HG03354 (cell line): ENCODE results near the gene BAHCC1.

Experiments used
- ATAC-seq: cut with Tn5 transposase; IDR thresholded peaks from one replicate; pipeline ENCODE4 v1.9.1; 2021; ENCODE audit warnings: mild to moderate bottlenecking; ENCODE audit not compliant: unreplicated experiment, poor library complexity, severe bottlenecking

Gene BAHCC1

DNA sequence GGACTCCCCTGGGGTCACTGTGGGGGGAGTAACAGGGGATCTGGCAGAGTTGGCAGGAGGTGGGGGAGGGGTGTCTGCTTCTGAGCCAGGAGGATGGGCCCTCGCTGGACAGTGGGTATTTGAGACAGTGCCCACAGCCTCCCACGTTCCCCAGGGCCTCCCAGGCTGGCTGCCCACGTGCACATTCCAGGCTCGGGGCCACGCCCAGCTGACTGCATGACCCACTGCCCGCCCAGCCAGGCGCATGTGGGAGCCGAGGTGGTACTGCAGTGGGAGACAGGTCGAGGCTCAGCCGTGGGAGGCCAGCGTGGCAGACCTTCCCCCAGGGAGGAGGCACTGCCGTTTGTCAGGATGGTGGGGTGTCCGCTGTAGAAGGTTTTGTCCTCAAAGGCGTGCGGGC lies 38.8 kb downstream of the BAHCC1 start:
- no peak for ATAC-seq

DNA sequence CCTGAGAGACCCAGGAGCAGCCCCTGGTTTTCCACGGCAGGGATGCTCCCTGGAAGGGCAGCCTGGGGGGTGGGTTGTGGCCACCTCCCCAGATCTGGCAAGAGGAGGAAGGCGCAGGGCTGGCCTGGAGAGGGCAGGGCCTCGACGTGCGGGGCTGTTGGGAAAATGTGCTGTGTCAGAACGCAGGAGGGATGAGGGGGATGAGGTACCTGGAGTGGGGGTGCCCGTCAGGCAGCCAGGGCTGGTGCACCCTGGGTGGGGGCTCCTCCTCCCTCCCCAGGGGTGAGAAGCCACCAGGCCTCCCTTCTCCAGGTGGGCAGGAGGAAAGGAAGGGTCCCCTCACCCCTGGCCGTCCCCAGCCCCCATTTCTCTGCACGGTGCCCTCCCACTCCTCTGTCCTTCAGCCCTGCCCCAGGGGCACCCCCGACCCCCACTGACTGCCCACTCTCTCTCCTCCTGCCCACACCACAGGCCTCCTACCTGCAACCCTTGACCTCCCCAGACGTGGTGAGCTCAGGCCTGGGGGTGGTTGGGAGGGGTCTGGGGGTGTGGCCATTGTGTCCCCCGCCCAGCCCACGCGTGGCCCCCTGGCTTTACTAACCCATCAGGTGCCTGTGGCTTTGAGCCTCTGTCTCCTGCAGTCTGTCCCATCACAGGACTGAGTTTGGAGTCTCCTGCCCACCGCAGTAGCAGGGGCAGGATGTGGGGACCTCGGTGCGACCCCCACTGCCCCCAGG lies 39.6 kb downstream of the BAHCC1 start:
- no peak for ATAC-seq

DNA sequence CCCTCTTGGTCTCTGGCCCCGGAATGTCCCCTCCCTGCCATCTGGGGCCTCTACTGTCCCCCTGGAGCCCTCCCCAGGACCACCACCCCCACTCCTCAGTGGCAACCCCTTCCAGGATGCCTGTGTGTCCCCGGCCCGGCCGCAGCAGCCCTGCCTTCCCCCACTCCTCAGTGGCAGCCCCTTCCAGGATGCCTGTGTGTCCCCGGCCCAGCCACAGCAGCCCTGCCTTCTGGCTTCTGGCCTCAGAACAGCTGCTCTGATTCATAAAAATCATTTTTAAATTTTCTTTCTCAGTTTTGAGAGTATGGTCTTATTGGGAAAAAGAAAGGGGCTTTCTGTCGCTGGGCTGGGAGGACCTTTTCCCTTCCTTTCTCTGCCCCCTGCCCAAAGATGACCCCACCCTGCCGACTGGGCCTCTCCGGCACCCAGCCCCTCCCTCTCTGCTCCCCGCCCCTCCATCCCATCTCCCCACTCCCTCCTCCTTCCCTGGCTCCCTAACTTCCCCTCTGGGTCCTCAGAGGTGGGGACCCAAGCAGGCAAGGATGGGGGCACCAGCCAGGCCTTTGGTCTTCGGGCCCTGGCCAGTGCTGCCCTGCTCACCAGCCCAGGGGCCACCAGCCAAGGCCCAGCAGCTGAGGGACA lies 40.5 kb downstream of the BAHCC1 start:
- ATAC-seq = no peak

DNA sequence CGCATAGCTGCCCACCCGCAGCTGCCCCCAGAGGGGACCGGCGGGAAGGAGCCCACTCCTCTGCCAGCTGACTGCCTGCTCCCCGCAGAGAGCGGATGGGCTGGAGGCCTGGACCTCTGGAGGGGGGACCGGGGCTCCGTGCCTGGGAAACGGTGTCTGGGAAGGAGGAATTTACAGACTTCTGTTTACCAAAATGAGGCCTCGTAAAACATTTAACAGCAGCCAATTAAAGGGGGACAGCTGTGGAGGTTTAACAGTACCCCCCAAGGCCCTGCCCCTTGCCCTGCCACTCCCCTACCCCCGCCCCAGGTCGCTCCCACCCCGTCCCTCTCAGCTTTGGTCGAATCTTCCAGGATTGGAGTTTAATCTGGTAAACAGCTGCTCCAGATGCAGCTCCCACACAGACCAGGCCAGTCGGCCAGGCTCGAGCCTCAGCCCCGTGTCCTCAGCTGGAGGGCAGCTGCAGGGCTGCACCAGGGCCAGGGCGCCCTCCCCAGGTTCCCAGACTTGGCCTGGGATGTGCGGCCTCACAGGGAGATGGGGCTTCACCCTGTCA lies 41.1 kb downstream of the BAHCC1 start:
- no peak for ATAC-seq

DNA sequence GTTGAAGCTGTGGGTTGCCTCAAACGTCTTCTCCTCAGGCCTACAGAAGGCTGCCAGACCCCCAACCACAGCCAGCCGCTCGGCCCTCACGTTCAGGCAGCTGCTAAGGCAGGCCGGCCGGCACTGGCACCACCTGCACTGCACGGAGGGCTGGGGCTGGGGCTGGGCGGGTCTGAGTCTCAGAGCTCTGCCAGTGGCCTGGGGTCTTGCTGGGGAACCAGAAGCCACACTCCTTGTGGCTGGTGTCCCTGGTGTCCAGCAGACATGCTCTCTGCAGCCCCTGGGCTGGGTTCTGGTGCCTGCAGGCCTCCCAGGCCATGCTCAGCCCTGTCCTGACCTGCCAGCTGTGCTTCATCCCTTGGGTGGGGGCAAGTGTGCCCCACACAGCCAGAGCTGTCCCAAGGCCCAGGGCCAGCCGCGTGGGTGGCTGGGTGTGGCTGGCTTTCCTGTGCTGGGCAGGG lies 42.0 kb downstream of the BAHCC1 start:
- ATAC-seq = no peak

DNA sequence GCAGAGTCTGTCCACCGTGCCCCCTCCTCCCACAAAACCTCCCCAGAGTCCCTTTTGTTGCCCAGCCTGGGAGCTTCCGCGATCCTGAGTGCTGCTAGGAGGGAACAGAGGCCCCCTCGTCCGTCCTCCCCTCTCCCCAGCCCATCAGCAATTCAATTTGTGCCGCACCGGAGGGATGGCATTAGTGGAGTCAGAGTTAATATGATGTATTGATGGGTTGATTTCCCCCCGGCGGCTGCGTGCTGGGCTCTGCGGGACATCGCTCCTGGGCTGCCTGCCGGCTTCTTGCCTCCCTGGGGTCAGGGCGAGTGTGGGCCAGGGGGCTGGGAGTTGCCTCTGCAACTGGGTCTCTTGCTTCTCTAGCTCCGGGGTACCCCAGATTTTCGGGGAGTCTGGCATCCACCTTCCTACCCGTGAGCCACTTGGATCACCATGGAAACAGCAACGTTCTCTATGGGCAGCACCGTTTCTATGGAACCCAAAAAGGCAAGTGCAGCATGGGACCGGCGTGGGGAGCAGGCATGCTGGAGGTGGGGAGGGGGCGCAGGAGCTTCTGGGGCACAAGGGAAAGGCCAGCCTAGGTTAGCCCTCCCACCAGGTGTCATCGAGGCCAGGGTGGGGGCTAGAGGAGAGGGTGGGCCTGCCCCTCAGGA lies 42.9 kb downstream of the BAHCC1 start:
- no peak for ATAC-seq

DNA sequence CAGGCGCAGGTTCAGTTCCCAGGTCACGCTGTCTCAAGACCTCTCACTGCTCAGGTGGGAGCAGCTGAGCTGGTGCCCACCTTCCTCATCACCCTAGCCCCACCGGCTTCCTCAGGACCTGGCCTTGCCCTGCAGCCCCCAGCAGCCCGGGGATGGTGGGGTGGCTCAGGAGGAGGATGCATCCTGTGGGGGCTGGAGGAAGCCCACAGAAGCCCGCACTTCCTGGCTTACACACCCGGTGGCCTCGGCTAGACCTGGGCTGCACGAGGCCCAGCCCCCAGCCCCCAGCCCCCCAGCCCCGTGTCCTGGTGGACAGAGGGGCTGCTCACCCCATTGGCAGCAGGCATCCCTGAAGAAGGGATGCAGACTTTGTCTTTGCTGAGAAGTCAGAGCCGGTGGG lies 43.4 kb downstream of the BAHCC1 start:
- ATAC-seq = no peak

DNA sequence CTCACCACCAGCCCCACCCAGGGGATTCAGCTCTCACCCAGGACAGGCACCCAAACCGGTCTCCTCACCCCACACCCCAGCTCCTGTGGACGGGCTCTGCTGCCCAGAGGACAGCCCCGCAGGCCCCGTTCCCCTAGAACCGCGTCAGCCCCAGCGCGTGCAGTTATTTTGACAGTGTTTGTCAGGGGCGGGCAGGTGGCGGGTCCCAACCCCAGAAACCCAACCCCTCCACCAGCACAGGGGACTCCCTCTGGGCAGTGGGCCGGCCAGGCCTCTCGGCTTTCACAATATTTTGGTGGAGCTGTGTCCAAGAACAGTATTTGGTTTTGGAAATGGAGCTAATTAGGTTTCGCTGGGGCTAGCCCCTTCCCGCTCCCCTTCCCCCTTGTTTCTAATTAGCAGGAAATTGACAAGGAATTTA lies 44.8 kb downstream of the BAHCC1 start:
- ATAC-seq = no peak

DNA sequence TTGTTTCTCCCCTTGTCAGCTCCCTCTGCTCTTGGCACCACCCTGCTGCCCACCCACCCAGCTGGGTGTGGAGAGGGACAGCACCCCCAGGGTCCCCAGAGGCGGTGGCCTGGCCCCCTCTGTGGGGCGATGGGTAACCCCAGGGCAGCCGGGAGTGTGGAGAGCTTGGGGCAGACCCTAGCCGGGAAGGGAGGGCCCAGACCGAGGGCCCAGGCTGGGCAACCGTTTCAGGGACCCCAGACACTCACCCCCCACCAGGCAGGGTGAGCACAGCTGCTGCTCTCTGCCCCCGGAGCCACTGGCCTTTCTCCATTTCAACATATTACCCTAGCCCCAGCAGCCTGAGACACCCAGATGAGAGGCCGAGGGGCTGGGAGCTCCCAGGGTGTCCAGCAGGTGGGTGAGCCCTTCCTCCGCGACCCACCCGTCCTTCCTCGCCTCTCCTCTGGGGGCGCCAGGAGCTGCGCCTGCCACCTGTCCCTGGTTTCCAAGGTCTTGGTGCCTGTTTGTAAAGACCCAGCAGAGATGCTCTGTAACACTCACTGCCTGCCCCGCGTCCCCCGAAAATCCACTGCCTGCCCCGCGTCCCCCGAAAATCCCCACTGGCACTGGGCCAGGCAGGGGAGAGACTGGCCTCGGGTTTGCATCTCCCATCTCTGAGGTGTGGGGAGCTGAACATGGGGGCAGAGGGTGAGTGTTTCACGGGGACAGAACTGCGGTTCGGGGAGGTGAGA lies 45.4 kb downstream of the BAHCC1 start:
- ATAC-seq = no peak

DNA sequence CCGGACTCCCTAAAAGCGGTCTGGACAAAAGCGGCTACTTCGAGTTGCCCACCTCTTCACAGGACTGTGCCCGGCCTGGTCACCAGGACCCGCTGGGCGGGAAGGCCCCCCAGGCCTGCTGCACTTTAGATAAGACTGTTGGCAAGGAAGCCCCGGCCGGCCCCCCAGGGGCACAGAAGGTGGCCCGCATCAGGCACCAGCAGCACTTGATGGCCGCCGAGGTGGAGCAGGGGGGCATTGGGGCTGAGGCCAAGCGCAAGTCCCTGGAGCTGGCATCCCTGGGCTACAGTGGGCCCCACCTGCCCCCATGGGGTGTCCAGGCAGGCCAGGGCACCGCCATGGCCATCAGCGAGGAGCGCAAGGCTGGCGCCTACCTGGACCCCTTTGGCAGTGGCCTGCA lies 47.5 kb downstream of the BAHCC1 start:
- ATAC-seq = no peak

DNA sequence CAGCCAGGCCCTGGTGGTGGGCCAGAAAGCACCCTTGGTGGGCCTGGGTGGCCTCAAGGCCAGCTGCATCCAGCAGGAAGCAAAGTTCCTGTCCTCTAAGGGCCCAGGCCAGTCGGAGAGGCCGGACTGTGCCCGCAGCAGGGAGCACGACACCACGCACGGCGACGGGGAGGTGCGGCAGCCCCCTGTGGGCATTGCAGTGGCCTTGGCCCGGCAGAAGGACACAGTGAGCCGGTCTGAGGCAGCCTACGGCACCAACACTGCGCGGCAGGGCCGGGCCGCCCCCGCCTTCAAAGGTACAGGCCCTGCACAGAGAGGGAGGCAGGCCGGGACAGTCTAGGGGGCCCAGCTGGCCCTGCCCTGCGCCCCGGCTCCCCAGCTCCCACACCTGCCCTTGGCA lies 48.0 kb downstream of the BAHCC1 start:
- no peak for ATAC-seq

DNA sequence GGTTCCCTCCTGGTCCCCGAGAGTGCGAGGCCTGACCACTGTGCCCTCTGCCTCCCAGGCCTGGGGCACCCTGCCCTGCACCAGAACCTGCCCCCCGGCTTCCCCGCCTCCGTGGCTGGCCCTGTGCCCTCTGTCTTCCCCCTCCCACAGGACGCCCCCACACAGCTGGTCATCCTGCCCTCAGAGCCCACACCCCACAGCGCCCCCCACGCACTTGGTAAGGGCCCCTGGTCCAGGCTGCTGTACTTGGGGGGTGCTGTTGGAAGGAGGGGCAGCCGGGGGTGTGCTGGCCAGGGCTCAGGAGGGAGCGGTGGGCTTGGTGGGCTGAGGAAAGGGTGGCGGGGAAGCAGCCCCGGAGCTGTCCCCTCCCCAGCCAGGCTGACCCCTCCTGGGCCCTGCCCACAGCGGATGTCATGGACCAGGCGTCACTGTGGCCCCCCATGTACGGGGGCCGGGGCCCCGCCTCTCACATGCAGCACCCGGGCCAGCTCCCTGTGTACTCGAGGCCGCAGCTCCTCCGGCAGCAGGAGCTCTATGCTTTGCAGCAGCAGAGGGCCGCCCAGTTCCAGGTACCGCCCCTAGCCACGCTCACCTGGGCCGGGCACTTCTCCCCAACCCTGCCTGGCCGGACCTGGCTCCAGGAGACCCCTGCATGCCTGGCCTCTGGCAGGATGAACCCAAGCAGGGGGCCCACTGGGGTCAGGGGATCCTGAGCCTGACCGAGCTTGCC lies 49.5 kb downstream of the BAHCC1 start:
- no peak for ATAC-seq

DNA sequence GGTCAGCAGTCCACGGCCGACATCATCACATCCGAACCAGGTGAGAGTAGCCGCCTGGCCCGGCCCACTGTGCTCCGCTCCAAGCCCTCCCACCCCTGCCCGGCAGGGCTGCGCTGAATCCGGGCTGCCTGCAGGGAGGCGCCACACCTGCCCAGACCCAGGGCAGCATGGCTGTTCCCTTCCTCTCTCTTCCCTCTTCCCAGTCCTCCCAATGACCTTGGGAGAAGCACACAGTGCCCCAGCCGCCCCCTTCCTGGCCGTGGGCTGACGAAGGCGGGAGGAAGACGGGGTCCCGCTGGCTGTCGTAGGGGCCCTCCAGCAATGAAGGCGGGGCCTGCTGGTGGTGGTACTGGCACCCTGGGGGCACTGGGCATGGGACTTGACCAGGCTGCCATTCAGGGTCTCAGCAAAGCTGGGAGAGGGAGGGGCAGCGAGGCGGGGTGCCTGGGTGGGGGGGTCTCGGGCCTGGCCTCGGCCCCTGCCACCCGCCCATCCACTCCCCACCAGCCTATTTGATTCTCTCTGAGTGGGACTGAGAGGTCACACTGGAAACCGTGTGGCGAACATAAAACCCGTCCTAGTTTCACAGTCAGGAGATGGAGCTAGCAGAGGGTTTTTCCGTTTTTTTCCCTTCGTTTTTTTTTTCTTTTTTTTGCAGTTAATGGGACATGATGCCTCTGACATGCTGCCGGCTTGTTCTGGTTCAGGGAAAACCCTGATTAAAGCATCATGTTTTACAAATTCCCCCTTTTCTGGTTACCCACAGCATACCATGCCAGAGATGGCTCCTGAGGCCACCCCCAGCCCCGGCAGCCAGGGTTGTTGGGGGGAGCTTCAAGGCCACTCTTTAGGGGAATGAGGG lies 50.6 kb downstream of the BAHCC1 start:
- no peak for ATAC-seq

DNA sequence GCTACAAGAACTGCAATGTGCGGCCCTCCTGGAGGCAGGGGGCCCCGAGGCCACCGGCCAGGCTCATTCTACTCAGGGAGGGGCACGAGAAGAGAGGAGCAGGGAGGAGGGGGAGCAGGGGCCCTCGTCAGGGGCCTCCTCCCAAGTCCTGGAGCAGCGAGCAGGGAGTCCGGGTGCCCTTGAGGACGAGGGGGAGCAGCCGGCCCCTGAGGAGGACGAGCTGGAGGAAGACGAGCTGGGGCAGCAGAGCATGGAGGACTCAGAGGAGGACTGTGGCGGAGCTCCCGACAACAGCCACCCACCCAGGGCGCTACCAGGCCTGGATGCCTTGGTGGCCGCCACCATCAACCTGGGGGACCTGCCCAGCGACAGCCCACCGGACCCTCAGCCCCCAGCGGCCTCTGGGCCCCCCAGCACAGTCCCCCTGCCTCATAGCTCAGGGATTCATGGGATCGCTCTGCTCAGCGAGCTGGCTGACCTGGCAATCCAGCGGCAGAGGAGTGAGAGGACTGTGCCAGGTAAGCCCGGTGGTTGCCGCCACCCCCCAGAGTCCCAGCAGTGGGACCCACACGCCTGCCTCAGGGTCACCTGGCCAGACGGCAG lies 52.2 kb downstream of the BAHCC1 start:
- no peak for ATAC-seq

DNA sequence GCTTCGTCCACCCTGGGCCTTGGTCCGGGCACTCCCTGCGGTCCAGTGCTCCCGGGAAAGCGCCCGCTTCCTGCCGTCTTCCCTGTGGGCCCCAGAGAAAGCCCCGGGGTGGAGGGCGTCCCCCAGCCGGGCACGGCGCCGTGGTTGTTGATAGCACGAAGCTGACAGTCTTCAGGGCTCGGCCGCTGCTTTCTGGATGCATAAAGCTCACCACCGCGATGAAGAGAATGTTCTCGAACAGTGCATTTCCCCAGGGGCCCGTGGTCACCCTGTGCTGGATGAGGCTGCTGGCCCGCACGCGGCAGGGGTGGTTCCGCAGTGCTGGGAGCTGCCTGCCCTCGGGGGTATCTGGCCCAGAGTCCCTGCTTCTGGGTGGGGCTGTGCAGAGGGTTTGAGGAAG lies 53.2 kb downstream of the BAHCC1 start:
- ATAC-seq = no peak

DNA sequence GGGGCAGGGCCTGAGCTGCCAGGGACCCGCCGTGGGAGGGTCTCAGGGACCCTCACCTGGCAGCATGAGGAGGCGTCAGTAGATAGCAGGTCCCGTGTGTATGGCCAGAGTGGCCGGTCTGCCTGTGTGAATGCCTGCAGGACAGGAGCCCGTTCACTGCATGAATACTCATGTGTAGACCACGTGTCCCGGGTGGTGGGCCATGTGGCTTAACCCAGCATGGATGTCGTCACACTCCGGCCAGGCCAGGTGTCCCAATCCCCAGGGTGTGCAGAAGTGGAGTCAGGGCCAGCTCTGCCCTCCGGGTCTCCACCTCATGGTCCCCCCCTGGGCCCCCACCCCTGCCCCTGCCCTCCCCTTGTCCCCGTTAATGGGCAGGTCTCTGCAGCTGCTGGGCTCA lies 53.7 kb downstream of the BAHCC1 start:
- ATAC-seq = no peak

DNA sequence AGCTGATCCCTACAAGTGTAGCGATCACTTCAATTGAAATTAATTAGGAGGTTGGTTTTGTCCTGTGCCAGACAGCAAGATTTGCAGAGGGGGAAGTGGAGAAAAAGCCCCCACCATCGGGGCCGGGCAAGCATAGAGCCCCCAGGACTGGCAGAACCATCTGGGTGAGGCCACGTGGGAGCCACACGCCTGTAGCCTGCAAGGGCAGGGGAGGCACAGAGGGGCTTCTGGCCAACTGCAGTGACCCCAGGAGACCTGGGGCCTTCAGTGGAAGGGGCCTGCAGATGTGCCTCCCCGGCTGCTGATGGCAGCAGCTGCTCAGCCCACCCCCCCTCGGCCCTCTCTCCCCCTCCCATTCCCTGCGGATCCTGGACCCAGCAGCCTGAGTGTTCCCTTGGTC lies 54.1 kb downstream of the BAHCC1 start:
- ATAC-seq = no peak

DNA sequence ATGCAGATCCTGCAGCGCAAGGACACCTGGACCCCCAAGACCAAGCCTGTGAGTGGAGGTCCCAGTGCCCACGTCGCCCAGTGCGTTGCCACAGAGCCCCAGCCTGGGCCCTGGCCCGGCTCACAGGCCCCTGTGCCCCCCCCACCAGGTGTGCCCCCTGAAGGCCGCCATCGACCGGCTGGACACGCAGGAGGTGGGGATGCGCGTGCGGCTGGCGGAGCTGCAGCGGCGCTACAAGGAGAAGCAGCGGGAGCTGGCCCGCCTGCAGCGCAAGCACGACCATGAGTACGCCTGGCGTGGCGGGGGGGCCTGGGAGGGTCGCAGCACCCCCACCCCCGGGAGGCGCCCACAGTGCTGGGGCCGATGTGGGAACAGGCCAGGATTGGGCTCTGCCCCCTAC lies 56.6 kb downstream of the BAHCC1 start:
- ATAC-seq = no peak
